Measurements from ENCODE around the gene PFKFB4. TPM values are rescaled to one million over a fixed set of nuclear protein-coding genes. Genes with fewer than 3 reads are reported as not detected.

Gene PFKFB4
- total RNA-seq, 2 donors from 2014 or later: 0.59 to 1.2 TPM

DNA sequence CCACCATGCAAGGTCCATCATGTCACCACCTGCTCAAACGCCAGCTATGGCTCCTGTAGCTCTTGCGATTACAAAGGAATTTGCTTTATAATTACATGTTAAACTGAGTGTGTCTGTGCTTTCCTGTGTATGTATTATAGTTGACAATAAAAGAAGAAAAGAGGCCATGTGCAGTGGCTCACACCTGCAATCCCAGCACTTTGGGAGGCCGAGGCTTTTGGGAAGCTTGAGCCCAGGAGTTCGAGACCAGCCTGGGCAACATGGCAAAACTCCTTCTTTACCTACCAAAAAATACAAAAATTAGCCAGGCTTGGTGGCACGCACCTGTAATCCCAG, 83.0 kb downstream of the PFKFB4 start:
- Histone ChIP-seq H3K4me3 (peak overlapping the region in 1 of 2 donors; percentile 69), H3K27me3 (no peaks in the 10 kb centered on the region), H3K27ac (peak overlapping the region; percentile 96 to 99), H3K4me1 (peaks cover 0 to 52% of the 10 kb centered on the region in 2 donors), H3K9me3 (no peaks in the 10 kb centered on the region), H3K36me3 (peaks cover 9% of the 10 kb centered on the region)
- TF ChIP-seq, protein P1, sequence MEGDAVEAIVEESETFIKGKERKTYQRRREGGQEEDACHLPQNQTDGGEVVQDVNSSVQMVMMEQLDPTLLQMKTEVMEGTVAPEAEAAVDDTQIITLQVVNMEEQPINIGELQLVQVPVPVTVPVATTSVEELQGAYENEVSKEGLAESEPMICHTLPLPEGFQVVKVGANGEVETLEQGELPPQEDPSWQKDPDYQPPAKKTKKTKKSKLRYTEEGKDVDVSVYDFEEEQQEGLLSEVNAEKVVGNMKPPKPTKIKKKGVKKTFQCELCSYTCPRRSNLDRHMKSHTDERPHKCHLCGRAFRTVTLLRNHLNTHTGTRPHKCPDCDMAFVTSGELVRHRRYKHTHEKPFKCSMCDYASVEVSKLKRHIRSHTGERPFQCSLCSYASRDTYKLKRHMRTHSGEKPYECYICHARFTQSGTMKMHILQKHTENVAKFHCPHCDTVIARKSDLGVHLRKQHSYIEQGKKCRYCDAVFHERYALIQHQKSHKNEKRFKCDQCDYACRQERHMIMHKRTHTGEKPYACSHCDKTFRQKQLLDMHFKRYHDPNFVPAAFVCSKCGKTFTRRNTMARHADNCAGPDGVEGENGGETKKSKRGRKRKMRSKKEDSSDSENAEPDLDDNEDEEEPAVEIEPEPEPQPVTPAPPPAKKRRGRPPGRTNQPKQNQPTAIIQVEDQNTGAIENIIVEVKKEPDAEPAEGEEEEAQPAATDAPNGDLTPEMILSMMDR (IDR thresholded peaks at IDR 0.05): no peak
- no peak for DNase-seq (ENCODE audit: low spot score)

GRCh38 chr3:48472923-48473616, 83.5 kb downstream of the PFKFB4 start:
- TF ChIP-seq, protein P1 (IDR thresholded peaks at IDR 0.05): peak; percentile 19 to 60
- H3K27me3 ChIP-seq: no peaks in the 10 kb centered on the region
- H3K4me1 ChIP-seq: peaks cover 0 to 54% of the 10 kb centered on the region in 2 donors
- H3K27ac ChIP-seq: peak overlapping the region; percentile 96 to 99
- peaks cover 14% of the 10 kb centered on the region for H3K36me3 ChIP-seq
- no peaks in the 10 kb centered on the region for H3K9me3 ChIP-seq
- DNase-seq (ENCODE audit: low spot score): peak; percentile 95
- peak overlapping the region; percentile 69 to 74 for H3K4me3 ChIP-seq

GRCh38 chr3:48472673-48472922, 84.0 kb downstream of the PFKFB4 start:
- Histone ChIP-seq H3K27ac (peak overlapping the region; percentile 96 to 99), H3K36me3 (peaks cover 19% of the 10 kb centered on the region), H3K4me3 (peak overlapping the region; percentile 69 to 74), H3K9me3 (no peaks in the 10 kb centered on the region), H3K4me1 (peaks cover 0 to 55% of the 10 kb centered on the region in 2 donors), H3K27me3 (no peaks in the 10 kb centered on the region)
- DNase-seq (ENCODE audit: low spot score): no peak
- TF ChIP-seq, protein P1 (IDR thresholded peaks at IDR 0.05): no peak

DNA sequence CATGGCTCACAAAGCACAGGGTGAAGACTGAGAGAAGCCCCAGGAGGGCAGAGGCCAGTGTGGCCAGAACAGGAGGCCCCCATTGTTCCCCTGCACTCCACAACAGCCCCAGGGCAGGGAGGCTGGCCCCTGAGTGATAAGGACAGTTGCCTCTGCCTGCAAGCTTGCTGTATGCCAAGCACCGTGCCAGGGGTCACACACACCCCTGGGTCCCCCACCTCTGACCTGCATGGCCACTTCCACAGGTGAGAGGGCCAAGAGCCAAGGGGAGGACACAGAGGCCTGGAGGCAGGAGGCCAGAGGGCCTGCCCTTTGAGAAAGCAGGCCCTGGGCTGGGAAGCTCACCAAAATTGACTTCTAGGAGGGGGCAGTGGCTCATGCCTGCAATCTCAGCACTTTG, 86.3 kb downstream of the PFKFB4 start:
- DNase-seq (ENCODE audit: low spot score): no peak

GRCh38 chr3:48469046-48469915, 87.3 kb downstream of the PFKFB4 start:
- peaks cover 0 to 86% of the 10 kb centered on the region in 2 donors for H3K4me1 ChIP-seq
- H3K9me3 ChIP-seq: no peaks in the 10 kb centered on the region
- TF ChIP-seq, protein P1 (IDR thresholded peaks at IDR 0.05): no peak
- DNase-seq (ENCODE audit: low spot score): no peak
- H3K27me3 ChIP-seq: no peaks in the 10 kb centered on the region
- peak overlapping the region; percentile 35 to 98 for H3K27ac ChIP-seq
- peaks cover 29% of the 10 kb centered on the region for H3K36me3 ChIP-seq
- H3K4me3 ChIP-seq: no peak overlapping the region

More for the DNA sequence above, 86.3 kb downstream of the PFKFB4 start:
- Histone ChIP-seq H3K36me3 (peaks cover 24% of the 10 kb centered on the region), H3K27ac (peak overlapping the region in 1 of 2 donors; percentile 98), H3K4me1 (peaks cover 0 to 77% of the 10 kb centered on the region in 2 donors), H3K9me3 (no peaks in the 10 kb centered on the region), H3K27me3 (no peaks in the 10 kb centered on the region), H3K4me3 (no peak overlapping the region)
- TF ChIP-seq, protein P1 (IDR thresholded peaks at IDR 0.05): no peak
